Astrocyte (in vitro differentiated cells and primary cell): ENCODE data around the gene TSBP1.

Experiments
- EZH2 ChIP-seq: IDR thresholded peaks from 2 replicates; pipeline ENCODE4 v1.6.1; 2012; ENCODE audit warnings: mild to moderate bottlenecking, low read length, inconsistent platforms; ENCODE audit not compliant: insufficient read depth
- TF ChIP-seq, protein P1 (sequence below): IDR thresholded peaks from 2 replicates; pipeline ENCODE4 v1.5.1; 2011; ENCODE audit warnings: low read depth, mild to moderate bottlenecking, inconsistent platforms, low read length, moderate library complexity; ENCODE audit not compliant: insufficient read depth

- TF ChIP-seq, protein P1, sequence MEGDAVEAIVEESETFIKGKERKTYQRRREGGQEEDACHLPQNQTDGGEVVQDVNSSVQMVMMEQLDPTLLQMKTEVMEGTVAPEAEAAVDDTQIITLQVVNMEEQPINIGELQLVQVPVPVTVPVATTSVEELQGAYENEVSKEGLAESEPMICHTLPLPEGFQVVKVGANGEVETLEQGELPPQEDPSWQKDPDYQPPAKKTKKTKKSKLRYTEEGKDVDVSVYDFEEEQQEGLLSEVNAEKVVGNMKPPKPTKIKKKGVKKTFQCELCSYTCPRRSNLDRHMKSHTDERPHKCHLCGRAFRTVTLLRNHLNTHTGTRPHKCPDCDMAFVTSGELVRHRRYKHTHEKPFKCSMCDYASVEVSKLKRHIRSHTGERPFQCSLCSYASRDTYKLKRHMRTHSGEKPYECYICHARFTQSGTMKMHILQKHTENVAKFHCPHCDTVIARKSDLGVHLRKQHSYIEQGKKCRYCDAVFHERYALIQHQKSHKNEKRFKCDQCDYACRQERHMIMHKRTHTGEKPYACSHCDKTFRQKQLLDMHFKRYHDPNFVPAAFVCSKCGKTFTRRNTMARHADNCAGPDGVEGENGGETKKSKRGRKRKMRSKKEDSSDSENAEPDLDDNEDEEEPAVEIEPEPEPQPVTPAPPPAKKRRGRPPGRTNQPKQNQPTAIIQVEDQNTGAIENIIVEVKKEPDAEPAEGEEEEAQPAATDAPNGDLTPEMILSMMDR, result no peak
- no peak for TF ChIP-seq EZH2
Observed at GRCh38 chr6:32406197-32406596, 34.5 kb upstream of the TSBP1 start.
